ENCODE measurements around the gene EMID1. TPM values are rescaled to one million over a fixed set of nuclear protein-coding genes. Genes with fewer than 3 reads are reported as not detected.
A peak's percentile ranks its signal among the peaks of the same experiment; 100 is the strongest.

The EMID1 gene
- total RNA-seq, 1 experiment from 2014 or later = 6.1 TPM

GRCh38 chr22:29253561-29254285, 48.0 kb downstream of the EMID1 start:
- ChIA-PET CTCF (interaction anchor here (1.0 to 9.0 kb wide), 5 partner anchors 8 to 92 kb away, joined by 3 to 52 read pairs (median 3); partner anchors contain the start of gene EMID1), POLR2A (interaction anchor here (0.6 to 0.9 kb wide), 3 partner anchors 33 to 335 kb away, joined by 3 to 4 read pairs (median 3); no protein-coding TSS in a partner anchor)
- Mint-ChIP-seq H3K36me3 (no peaks in the 10 kb centered on the region), H3K4me3 (no peak overlapping the region), H3K27me3 (ENCODE audit: low read depth) (no peaks in the 10 kb centered on the region; the same call in 1 of the 2 replicates), H3K4me1 (peaks cover 3% of the 10 kb centered on the region; the same call in 1 of the 2 replicates), H3K27ac (no peak overlapping the region), H3K9me3 (no peaks in the 10 kb centered on the region)
- ATAC-seq = peak; percentile 45
- TF ChIP-seq ZNF232 (CRISPR knock-in tag; IDR thresholded peaks at IDR 0.05) (no peak), SMAD3 (CRISPR knock-in tag; IDR thresholded peaks at IDR 0.05; ENCODE audit: borderline replicate concordance) (no peak), NR1H2 (CRISPR knock-in tag; IDR thresholded peaks at IDR 0.05) (no peak), HMGXB4 (CRISPR knock-in tag; IDR thresholded peaks at IDR 0.05) (no peak), OVOL2 (CRISPR knock-in tag; IDR thresholded peaks at IDR 0.05; ENCODE audit: borderline replicate concordance) (no peak), ATF2 (CRISPR knock-in tag; IDR thresholded peaks at IDR 0.05; ENCODE audit: borderline replicate concordance, low read depth) (no peak), NFATC4 (CRISPR knock-in tag; IDR thresholded peaks at IDR 0.05) (no peak), GRHL2 (CRISPR knock-in tag; IDR thresholded peaks at IDR 0.05; ENCODE audit: insufficient replicate concordance, severe bottlenecking) (no peak), GABPB1 (CRISPR knock-in tag; IDR thresholded peaks at IDR 0.05) (no peak), ERG (CRISPR knock-in tag; IDR thresholded peaks at IDR 0.05) (no peak), MYBL2 (CRISPR knock-in tag; IDR thresholded peaks at IDR 0.05) (no peak), SOX15 (CRISPR knock-in tag; IDR thresholded peaks at IDR 0.05) (no peak), HMGA2 (CRISPR knock-in tag; IDR thresholded peaks at IDR 0.05) (no peak), ATF3 (CRISPR knock-in tag; conservative IDR thresholded peaks at IDR 0.05) (no peak), TP53 (CRISPR knock-in tag; IDR thresholded peaks at IDR 0.05) (no peak), E2F1 (CRISPR knock-in tag; IDR thresholded peaks at IDR 0.05) (no peak), RELA (CRISPR knock-in tag; IDR thresholded peaks at IDR 0.05; ENCODE audit: borderline replicate concordance) (no peak), STAT6 (CRISPR knock-in tag; conservative IDR thresholded peaks at IDR 0.05; ENCODE audit: low read depth) (no peak), ZNF138 (CRISPR knock-in tag; conservative IDR thresholded peaks at IDR 0.05) (no peak), ATF6 (CRISPR knock-in tag; IDR thresholded peaks at IDR 0.05) (no peak)
- no peak for DNase-seq (ENCODE audit: low spot score)

All from WTC11 (cell line).